Measurements from ENCODE around the gene CDC42EP4.
"Not testable (repeated sequence)": the region's sequence is repeated elsewhere in the genome, so short reads cannot be mapped to it uniquely, and the experiment has no call there.

The CDC42EP4 gene

DNA sequence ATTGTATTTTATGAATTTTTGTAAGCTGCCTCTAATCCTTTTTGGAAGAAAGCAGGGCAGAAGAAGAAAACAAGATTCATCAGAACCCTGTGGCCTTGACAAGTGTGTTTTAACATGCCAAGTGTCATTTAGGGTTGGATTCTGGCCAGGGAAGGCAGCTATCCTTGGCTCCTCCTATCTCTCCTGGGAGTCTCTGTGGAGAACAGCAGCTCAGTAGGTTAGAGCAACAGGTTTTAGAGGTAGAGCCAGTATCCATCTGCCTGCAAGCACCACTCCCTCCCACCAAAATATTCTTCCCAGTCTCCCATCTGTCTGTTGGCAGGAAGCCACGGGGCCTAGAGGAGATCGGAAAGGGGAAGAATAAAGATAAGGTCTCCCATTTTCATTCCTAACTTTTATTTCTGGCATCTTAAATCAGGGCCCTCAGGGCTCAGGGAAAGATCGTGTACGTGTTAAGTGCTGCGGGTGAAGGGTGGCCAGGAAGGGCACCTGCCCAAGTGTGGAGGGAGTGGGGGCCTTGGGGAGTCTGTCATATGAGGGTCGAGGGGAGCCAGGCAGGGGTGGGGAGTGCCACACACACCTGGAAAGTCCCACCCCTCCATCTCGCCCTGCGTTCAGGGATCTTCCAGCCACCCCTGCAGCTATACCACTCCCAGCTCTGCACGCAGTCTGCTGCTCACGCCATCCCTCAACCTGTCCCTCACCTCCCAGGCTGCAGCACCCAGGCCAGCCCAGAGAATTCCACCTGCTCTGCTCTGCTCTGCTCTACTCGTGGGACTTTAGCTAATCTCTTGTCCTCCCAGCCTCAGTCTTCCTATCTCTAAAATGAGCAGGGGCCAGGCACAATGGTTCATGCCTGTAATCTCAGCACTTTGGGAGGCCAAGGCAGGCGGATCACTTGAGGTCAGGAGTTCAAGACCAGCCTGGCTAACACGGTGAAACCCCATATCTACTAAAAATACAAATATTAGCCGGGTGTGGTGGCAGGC lies 33.0 kb downstream of the CDC42EP4 start:
- no peak for DNase-seq (ENCODE audit: low spot score)

DNA sequence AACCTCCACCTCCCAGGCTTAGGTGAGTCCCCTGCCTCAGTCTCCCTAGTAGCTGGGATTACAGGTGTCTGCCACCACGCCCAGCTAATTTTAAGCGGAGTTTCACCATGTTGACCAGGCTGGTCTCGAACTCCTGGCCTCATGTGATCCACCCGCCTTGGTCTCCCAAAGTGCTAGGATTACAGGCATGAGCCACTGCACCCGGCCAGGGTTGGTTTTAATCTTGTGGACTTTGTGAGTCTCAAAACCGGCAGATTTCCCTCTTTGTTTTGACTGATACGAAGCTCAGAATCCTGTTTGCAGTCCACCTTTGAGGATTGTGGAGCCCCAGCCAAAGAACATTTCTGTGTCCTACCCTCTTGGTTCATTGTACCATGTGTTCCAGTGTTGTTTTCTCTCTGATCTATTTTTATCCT lies 33.7 kb downstream of the CDC42EP4 start:
- no peak for DNase-seq (ENCODE audit: low spot score)

DNA sequence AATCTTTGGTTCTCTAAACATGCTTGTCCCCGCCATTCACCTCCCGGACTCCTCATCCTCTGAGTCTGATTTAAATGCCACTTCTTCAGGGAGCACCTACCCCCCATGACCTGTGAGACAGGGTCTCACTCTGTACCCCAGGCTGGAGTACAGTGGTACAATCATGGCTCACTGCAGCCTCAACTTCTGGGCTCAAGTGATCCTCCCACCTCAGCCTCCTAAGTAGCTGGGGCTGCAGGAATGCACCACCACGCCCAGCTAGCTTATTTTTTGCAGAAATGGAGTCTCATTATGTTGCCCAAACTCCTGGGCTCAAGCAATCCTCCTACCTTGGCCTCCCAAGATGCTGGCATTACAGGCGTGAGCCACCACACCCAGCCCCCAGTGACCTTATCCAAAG lies 37.3 kb downstream of the CDC42EP4 start:
- DNase-seq (ENCODE audit: low spot score) = no peak

DNA sequence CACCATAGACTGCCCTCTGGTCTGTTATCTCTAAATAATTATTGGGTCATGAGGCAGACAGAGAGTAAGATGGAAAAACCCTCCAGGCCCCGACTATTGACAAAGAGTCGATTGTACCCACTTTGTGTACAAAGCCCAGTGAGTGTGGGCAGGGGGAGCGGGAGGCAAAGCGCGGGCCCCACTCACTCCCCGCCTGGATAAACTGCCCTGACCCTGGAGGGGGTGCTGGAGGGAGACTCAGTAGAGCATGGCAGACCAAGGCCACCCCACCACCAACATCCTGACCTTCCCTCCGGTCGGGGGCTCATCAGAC lies 38.9 kb downstream of the CDC42EP4 start:
- no peak for DNase-seq (ENCODE audit: low spot score)

DNA sequence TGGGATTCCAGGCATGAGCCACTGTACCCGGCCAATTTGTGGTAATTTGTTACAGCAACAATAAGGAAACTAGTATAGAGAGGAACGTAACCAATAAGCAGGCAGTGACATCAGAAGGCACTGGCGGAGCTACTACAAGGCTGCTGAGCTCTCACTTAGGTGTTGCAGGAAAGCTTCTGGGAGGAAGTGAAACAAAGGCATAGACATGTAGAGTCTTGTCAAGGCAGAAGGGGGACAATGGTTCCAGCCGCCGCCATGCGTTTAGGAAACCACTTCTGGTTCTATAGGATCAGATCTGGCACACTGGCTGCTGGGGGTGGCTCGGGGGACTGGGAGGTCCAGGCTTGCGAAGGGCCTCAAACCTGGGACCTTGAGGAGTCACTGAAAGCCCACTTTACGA lies 40.7 kb downstream of the CDC42EP4 start:
- DNase-seq (ENCODE audit: low spot score) = no peak

DNA sequence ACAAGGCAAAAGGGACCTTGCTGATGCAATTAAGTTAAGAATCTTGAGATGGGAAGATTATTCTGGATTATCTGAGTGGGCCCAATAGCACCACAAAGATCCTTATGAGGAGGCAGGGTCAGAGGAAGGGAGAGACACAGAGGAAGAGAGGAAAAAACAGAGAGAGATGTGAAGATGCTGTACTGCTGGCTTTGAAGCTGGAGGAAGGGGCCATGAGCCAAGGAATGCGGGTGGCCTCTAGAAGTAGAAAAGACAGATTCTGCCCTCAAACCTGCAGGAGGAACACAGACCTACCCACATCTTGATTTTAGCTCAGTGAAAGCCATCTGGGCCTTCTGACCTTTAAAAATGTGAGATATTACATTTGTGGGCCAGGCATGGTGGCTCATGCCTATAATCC lies 42.0 kb downstream of the CDC42EP4 start:
- DNase-seq (ENCODE audit: low spot score) = no peak

DNA sequence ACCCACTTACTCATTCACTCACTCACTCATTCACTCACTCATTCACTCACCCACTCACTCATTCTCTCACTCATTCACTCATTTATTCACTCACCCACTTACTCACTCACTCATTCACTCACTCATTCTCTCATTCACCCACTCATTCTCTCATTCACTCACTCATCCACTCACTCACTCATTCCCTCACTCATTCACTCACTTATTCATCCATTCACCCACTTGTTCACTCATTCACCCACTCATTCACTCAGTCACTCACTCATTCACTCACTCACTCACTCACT lies 42.5 kb downstream of the CDC42EP4 start:
- no peak for DNase-seq (ENCODE audit: low spot score)

DNA sequence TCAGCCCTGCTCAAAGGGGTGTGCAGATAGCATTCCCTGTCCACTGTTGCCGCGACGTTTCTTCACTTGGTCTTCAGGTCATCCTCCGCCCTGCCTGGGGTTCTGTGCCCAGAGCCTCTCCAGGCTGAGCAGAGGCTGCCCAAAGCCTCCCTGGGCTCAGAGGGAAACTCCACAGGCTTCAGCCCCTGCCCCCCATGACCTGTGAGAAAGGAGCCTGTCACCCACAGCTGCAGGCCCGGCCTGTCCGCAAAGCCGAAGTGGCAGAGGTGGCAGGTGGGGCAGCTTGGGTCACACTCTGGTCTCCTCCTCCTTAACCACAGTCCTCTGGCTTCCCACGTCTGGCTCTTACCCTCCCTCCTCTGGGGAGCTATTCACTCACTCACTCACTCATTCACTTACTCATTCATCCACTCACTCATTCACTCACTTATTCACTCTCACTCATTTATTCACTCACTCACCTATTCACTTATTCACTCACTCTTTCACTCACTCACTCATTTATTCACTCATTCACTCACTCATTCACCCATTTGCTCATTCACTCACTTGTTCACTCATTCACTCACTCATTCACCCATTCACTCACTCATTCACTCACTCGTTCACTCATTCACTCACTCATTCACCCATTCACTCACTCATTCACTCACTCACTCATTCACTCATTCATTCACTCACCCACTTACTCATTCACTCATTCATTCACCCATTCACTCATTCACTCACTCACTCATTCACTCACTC lies 43.0 kb downstream of the CDC42EP4 start:
- DNase-seq (ENCODE audit: low spot score) = no peak

DNA sequence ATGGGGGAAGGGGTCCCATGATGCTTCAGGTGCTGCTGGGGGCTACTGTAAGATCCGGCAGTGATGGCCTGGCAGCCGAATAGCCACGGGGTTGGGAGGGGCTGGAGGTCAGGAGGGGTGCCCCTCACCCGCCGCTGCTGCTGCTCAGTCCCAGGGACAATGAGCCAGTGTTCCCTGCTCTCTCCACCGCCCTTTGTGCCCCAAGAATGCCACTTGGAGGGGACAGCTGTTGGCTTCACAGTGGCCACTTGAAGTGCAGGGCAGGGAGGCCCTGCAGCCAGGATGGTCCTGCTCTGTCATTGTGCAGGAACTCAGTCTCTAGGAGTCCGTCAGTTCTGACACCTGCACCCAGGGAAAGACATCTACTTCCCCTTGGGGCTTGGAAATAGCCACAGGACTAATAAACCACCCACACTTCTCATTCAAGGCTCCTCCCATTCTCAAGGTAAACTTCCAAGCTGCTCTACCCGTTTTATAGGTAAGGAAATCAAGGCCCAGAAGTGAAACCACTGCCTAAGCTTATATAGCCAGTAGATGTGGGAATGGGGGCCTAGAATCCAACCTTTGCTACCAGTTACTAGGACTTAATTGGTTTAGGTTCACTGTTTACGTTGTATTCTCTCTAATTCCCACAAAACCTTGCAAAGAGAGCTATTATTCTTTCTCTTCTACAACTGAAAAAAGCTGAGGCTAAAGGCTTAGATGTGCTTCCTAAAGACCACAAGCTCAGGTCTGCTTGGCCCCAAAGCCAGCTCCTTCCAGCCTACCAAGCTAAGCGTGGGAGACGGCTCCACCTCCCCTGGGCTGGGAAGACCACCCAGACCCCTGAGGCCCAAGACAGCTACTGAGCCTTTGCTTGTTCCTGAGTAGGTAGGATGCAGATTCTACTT lies 43.9 kb downstream of the CDC42EP4 start:
- DNase-seq (ENCODE audit: low spot score) = no peak

DNA sequence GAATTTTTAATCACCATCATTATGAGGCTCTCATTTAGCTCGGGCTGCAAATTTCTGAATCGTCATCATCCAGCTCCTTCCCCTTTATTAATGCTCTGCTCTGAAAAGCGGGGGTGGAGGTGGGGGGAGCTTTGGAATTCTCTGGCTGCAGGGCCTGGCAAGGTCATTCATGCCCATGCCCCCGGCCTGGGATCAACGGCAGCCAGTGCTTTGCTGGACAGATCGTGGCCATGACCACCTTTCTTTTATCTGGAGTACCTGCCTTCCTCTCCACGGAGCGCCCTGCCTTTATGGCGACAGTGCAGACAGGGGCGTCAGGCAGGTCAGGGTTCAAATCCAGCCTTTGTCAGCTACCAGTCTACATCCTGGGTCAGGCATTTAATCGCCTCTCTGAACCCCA lies 45.0 kb downstream of the CDC42EP4 start:
- no peak for DNase-seq (ENCODE audit: low spot score)

DNA sequence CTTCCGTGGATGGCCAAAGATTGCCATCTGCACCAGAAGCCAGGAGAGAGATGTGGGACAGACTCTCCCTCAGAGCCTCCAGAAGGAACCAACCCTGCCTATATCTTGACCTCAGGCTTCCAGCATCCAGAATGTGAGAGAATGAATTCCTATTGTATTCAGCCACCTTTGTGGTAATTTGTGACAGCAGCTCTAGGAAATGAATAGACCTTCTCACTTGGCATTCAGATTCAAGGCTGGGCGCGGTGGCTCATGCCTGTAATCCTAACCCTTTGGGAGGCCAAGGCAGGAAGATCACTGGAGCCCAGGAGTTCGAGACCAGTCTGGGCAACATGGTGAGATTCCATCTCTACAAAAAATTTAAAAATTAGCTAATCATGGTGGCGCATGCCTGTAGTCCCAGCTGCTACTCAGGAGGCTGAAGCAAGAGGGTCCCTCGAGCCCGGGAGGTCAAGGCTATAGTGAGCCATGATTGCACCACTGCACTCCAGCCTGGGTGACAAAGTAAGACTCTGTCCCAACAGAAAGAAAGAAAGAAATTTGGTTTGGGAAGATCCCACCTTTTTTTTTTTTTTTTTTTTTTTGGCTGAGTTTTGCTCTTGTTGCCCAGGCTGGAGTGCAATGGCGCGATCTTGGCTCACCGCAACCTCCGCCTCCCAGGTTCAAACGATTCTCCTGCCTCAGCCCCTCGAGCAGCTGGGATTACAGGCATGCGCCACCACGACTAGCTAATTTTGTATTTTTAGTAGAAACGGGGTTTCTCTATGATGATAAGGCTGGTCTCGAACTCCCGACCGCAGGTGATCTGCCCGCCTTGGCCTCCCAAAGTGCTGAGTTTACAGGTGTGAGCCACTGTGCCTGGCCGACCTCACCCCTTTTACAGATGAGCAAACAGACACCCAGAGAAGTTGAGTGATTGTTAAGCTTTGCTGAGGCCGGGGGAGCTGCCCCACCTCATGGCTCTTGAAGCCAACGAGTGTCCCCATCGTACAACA lies 45.9 kb downstream of the CDC42EP4 start:
- no peak for DNase-seq (ENCODE audit: low spot score)

DNA sequence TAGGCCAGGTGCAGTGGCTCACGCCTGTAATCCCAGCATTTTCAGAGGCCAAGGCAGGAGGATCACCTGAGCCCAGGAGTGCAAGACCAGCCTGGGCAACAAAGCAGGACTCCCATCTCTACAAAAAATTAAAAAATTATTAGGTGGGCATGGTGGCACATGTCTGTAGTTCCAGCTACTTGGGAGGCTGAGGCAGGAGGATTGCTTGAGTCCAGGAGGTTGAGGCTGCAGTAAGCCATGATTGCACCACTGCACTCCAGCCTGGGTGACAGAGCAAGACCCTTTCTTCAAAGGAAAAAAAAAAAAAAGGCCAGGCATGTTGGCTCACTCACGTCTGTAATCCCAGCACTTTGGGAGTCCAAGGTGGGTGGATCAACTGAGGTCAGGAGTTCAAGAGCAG lies 47.4 kb downstream of the CDC42EP4 start:
- DNase-seq (ENCODE audit: low spot score) = not testable (repeated sequence)

DNA sequence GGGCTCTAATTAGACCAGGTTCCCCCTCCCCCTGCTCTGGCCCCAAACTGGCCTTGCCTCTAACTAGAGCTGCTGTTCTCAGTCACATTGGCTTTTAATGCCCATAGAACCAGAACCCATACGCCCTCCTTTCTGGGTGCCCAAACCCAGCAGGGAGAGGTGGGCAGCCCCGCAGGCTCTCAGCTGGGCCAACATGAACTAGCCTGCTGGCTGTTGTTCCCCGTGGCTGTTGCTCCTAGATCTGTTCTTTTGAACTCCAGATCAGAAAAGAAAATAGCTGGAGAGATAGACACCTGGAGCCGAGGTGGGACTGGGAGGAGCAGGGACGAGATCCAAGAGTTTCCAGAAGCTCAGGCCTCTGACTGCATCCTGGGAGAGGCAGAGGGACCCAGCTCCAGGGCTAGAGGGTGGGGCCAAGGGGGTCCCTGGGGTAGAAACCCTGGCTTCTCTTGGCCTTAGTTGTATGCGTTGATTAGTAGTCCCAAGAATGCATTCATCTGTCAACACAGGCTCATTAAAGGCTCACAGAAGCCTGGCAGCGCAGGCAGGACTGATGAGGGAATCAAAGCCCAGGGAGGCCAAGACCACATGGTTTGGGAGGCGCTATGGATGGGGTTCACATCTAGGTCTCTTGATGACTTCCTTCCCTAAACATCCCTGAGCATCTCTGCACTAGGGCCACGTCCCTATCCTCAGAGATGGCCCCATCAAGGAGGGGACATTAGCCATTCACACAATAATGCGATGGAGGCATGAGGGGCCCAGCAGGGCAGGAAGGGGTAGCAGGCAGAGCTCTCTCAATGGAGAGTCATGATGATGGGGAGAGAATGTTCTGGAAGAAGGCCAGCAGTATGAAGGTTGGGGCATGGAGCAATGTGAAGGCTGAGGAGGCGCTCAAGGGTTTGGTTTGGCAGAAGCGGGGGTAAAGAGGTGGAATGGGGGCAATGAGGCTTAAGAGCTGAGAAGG lies 48.8 kb downstream of the CDC42EP4 start:
- DNase-seq (ENCODE audit: low spot score) = no peak

DNA sequence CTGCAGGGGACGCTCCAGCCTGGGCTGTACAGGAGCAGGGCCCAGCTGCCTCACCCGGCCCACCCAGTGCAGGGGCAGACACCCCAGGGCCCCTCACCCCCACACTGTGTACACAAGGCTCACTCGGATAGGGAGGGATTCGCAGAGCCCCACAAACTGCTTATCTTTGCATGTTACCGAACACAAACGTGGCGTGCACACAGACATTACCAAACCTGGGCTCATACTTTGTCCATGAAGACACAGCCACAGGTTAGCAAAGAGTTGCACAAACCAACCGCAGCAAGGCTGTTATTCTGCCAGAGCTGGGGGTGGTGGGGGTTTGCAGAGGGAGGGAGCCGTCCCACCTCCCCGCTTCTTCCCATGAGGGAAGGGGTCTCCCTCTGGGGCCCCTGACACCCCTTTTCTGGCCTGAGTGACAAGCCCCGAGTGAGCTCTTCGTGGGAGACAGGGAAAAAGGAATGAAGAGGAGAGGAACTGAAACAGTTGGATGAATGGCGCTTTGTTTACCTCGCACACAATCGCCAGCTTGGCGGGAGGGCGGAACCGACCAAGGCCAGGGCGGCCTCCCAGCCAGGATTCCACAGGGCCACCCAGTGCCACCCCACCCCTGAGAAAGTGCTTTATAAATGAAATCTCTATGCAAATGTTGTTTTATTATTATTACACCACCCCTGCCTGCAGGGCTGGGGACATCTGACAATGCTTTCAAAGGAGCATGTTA lies 49.7 kb downstream of the CDC42EP4 start:
- DNase-seq (ENCODE audit: low spot score) = no peak

DNA sequence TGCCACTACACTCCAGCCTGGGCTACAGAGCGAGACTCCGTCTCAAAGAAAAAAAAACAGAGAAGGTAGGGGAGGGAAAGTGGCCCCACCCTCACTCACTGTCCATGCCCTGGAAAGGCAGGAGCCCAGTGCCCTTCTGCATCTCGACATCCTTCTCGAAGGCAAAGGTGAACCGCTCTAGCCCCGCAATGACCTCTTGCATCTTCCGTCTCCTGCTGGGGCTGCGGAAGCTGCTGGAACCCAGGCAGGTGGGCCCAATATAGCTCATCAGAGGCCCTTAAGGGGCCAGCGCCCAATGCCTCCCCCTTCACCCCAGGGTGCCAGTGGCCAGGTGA lies 50.2 kb downstream of the CDC42EP4 start, which contains the start of gene CPSF4L:
Gene CPSF4L (minus strand): TSS at position 264 of the 335 bp plus-strand sequence. CDS start 62 bp downstream, at position 202.
- no peak for DNase-seq (ENCODE audit: low spot score)

DNA sequence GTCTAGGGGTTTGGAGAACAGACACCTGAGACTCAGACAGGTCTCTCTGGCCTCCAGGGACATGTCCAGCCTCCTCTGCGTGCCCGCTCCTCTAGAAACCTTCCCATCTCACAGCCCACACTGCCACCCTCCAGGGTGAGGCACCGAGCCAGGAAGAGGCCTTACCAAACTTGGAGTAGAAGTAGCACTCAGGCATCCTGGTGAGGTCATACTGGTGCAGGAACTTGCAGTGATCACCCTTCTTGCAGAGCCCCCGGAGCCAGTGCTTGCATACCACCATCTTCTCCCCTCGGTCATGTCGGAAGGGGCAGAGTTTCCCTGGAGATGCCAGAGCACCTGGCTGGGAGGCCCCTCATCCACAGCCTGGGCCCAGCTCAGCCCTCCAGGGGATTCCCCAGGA lies 54.3 kb downstream of the CDC42EP4 start:
- no peak for DNase-seq (ENCODE audit: low spot score)

DNA sequence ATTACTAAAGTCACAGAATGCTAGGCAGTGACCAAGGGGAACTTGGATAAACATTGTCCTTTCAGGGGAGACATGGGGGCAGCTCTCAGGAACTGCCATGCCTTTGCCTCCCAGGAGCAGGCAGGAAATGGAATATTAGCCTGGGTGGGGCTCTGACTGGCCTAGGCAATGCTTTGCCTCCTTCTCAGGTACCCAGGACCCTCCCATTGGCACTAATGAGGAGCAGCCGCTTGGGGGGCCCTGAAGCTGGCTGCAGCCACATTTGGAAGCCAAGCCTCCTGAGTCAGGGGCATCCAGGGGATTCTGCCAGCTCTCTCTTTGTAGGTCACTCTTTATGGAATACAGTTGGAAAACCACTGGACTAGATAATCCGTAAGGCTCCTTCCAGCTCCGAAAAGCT lies 55.6 kb downstream of the CDC42EP4 start:
- DNase-seq (ENCODE audit: low spot score) = no peak

DNA sequence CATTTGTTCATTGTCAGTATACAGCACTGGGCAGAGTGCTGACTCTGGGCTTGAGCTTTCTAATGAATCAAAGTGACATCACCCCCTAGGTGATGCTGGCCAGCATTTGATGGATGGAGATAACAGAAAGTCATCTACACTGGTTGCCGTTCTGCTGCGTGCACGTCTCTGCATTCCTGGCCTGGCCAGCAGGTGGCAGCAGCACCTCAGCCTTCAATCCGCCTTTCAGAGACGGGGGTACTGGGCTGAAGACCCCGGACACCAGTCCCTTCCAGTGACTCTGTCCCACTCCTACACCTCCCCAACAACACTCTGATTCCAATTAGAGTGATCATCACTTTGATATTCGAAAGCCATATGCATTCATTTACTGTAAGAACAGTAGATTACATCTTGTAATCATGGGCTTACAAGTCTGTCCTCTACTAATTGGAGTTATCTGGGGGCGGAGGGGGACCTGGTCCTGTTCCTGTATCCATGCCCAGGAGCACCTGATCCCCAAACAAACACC lies 56.1 kb downstream of the CDC42EP4 start:
- DNase-seq (ENCODE audit: low spot score) = peak; percentile 46

DNA sequence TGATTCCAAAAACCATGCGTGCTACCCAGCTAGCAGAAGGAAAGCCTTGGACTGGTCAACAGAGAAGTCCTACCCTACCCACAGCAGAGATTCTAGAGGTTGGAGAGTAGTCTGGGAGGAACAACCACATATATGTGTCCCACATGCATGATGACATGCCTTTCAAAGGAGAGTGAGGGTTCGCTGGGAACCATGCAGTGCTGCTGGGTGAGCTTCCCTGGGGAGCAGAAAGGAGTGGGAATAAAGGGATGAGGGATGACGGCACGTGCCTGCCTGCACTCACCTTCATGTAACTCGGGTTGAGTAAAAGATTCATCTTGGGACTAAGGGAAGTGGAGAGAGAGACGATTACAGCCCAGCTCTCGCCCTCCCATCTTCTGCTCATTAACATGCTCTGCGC lies 59.9 kb downstream of the CDC42EP4 start:
- no peak for DNase-seq (ENCODE audit: low spot score)

All from CD4-positive, alpha-beta T cell treated with Interleukin-15 for 4 hours (primary cell).